Transverse colon (tissue), 4 donors: Measurements from ENCODE around the gene STK32B. TPM values are rescaled to one million over a fixed set of nuclear protein-coding genes. Genes with fewer than 3 reads are reported as not detected.

ENCODE experiments used
- DNase-seq: peaks from one replicate; pipeline ENCODE4 v3.0.0-alpha.2; 2019
- H3K27ac ChIP-seq, 4 donors: fragments of 200-600 bp; sonication (generic); 2 replicates each; pipeline ENCODE4 v1.5.1; 2016 to 2018; ENCODE audit warnings: inconsistent platforms in 4 of 4
- H3K27me3 ChIP-seq: fragments of 200-600 bp; sonication (generic); 2 replicates; pipeline ENCODE4 v1.5.1; 2017; ENCODE audit warnings: inconsistent platforms
- H3K36me3 ChIP-seq, 4 donors: fragments of 200-600 bp; sonication (generic); 2 replicates each; pipeline ENCODE4 v1.5.1; 2017 to 2019; ENCODE audit warnings: inconsistent platforms in 4 of 4
- H3K4me1 ChIP-seq, 4 donors: fragments of 200-600 bp; sonication (generic); 2 replicates each; pipeline ENCODE4 v1.5.1; 2017 to 2020; ENCODE audit warnings: inconsistent platforms in 4 of 4
- H3K4me3 ChIP-seq, 4 donors: fragments of 200-600 bp; sonication (generic); 1 replicate in 1 of 4; 2 replicates in 3 of 4; pipeline versions ENCODE4 v1.5.1 to v1.6.1; 2017 to 2019; ENCODE audit warnings: inconsistent platforms in 4 of 4
- H3K9me3 ChIP-seq, 2 donors: fragments of 200-600 bp; sonication (generic); 2 replicates each; pipeline ENCODE4 v1.5.1; 2017 to 2019; ENCODE audit warnings: inconsistent platforms in 2 of 2
- CTCF ChIP-seq, 5 experiments: fragments of 200-600 bp in 3 of 5; fragments of 450-650 bp in 2 of 5; sonication (generic) in 3 of 5; IDR thresholded peaks; 1 replicate in 2 of 5; 2 replicates in 3 of 5; pipeline ENCODE4 v1.5.1; 2016 to 2017; ENCODE audit warnings: antibody characterized with exemption in 5 of 5, inconsistent platforms in 3 of 5, mild to moderate bottlenecking in 2 of 5, moderate library complexity in 1 of 5
- EP300 ChIP-seq: sonication (generic); formaldehyde crosslinking; IDR thresholded peaks from one replicate; pipeline ENCODE4 v1.6.1; 2017; ENCODE audit warnings: antibody characterized with exemption, low read depth
- POLR2A ChIP-seq: fragments of 450-650 bp; IDR thresholded peaks from one replicate; pipeline ENCODE4 v1.6.1; 2016; ENCODE audit warnings: antibody characterized with exemption, mild to moderate bottlenecking, moderate library complexity
- POLR2AphosphoS5 ChIP-seq, 3 donors: sonication (generic); formaldehyde crosslinking; IDR thresholded peaks; one replicate each; pipeline ENCODE4 v1.6.1; 2016; ENCODE audit warnings: antibody characterized with exemption in 3 of 3
- WGBS, 2 donors: methylation state at CpG; one replicate each; pipeline ENCODE4 v1.1.5; 2018; ENCODE audit warnings: low coverage in 1 of 2; 5-methylcytosine and 5-hydroxymethylcytosine counted together
- in situ Hi-C, 4 donors: fragments of 200-750 bp; cut with MboI; loops; one replicate each; pipeline versions ENCODE4 v1.15.0 to v1.15.1; 2017; ENCODE audit warnings: low sequenced_read_pairs in 3 of 4, low pct_ligation_motif_present in 1 of 4, low pct_unique_long_range_greater_than_20kb in 1 of 4
- intact Hi-C: fragments of 100-400 bp; cut with DNase I; formaldehyde crosslinking; loops from one replicate; pipeline ENCODE4 v1.15.1; 2023; ENCODE audit warnings: low total_unique reads
- total RNA-seq, 4 donors: library from RNA; depleted of rRNA; stranded (reverse); fragments of >200 nt; gene quantifications; one replicate each; pipeline ENCODE4 v1.1.0, GENCODE V29; 2016

STK32B gene
- total RNA-seq, 4 donors from 2014 or later: 0.37 to 1.1 (median 0.64) TPM

- H3K4me1 ChIP-seq: no peaks in the 10 kb centered on the region
- H3K9me3 ChIP-seq: no peaks in the 10 kb centered on the region
- intact Hi-C loops: no loop called here
- no peak overlapping the region for H3K27ac ChIP-seq
- TF ChIP-seq POLR2A (no peak), CTCF (IDR thresholded peaks at IDR 0.05) (no peak), POLR2AphosphoS5 (IDR thresholded peaks at IDR 0.05) (no peak), EP300 (no peak)
- no peak for DNase-seq
- no peaks in the 10 kb centered on the region for H3K36me3 ChIP-seq
- WGBS, 2 donors: 81% methylated on average over 7 of the region's 7 CpGs; no CpG with 5 or more reads in 1 of the 2 donors
- no peaks in the 10 kb centered on the region for H3K27me3 ChIP-seq
- H3K4me3 ChIP-seq: no peak overlapping the region
- in situ Hi-C loops: no loop called here
These were observed 411.1 kb downstream of the STK32B start for GRCh38 chr4:5462254-5462835.

DNA sequence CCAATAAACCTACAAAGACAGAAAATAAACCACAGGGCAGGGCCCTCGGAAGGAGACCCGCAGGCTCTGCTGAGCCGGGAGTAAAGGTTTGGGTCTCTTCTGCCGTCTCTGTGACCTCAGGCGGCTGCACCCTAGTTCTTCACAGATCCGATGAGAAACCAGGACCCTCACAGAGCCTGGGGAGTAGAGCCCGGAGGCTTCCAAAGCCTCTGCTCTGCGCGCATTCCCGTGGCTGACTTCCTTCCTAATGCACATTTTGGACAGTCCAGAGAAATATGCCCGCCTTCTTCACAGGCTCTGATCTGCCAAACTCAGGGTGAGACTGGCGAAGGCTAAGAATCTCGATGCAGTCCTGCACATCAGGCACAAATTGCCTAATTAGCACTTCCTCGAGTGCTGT, 411.6 kb downstream of the STK32B start:
- Histone ChIP-seq H3K9me3 (no peaks in the 10 kb centered on the region), H3K27ac (no peak overlapping the region), H3K27me3 (no peaks in the 10 kb centered on the region), H3K4me3 (no peak overlapping the region), H3K4me1 (no peaks in the 10 kb centered on the region), H3K36me3 (no peaks in the 10 kb centered on the region)
- in situ Hi-C loops: no loop called here
- no peak for DNase-seq
- 76 to 100% methylated on average over 2 to 14 of the region's 14 CpGs for WGBS, 2 donors
- TF ChIP-seq CTCF (IDR thresholded peaks at IDR 0.05) (no peak), POLR2AphosphoS5 (IDR thresholded peaks at IDR 0.05) (no peak), EP300 (no peak), POLR2A (no peak)
- intact Hi-C loops: no loop called here

- in situ Hi-C loops: no loop called here
- Histone ChIP-seq H3K9me3 (no peaks in the 10 kb centered on the region), H3K4me3 (no peak overlapping the region), H3K4me1 (no peaks in the 10 kb centered on the region), H3K27me3 (no peaks in the 10 kb centered on the region), H3K27ac (no peak overlapping the region), H3K36me3 (no peaks in the 10 kb centered on the region)
- intact Hi-C loops: no loop called here
- no peak for TF ChIP-seq CTCF (IDR thresholded peaks at IDR 0.05)
- TF ChIP-seq EP300: no peak
- no peak for TF ChIP-seq POLR2AphosphoS5 (IDR thresholded peaks at IDR 0.05)
- no peak for TF ChIP-seq POLR2A
- no peak for DNase-seq
- 78 to 84% methylated on average over 1 of the region's 1 CpG for WGBS, 2 donors
These were observed 412.1 kb downstream of the STK32B start for GRCh38 chr4:5463361-5463760.

- Histone ChIP-seq H3K4me3 (no peak overlapping the region), H3K4me1 (no peaks in the 10 kb centered on the region), H3K27me3 (no peaks in the 10 kb centered on the region), H3K9me3 (no peaks in the 10 kb centered on the region), H3K36me3 (no peaks in the 10 kb centered on the region), H3K27ac (no peak overlapping the region)
- TF ChIP-seq POLR2A (no peak), EP300 (no peak), POLR2AphosphoS5 (IDR thresholded peaks at IDR 0.05) (no peak), CTCF (IDR thresholded peaks at IDR 0.05) (no peak)
- in situ Hi-C loops (no loop called here), intact Hi-C loops (no loop called here)
- DNase-seq: no peak
- 90% methylated on average over 15 of the region's 15 CpGs; no CpG with 5 or more reads in 1 of the 2 donors for WGBS, 2 donors
These were observed 412.8 kb downstream of the STK32B start for GRCh38 chr4:5463936-5464650.
